ENCODE measurements around the gene STXBP6.

DNA sequence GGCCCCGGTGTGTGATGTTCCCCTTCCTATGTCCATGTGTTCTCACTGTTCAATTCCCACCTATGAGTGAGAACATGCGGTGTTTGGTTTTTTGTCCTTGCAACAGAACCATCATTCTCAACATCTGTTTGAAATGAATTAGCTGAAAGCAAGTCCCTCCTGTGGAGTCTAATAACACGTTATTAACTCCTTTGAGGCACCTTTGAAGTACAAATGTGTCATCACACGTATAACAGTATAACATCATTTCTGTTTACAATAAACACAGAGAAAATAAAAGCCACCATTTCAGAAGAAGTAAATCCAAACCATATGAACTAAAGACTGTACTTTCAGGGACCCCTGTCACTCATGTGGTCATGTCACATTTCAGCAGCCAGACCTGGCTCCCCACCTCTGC is 198.5 kb downstream of the STXBP6 start:
- TF ChIP-seq, protein P1, sequence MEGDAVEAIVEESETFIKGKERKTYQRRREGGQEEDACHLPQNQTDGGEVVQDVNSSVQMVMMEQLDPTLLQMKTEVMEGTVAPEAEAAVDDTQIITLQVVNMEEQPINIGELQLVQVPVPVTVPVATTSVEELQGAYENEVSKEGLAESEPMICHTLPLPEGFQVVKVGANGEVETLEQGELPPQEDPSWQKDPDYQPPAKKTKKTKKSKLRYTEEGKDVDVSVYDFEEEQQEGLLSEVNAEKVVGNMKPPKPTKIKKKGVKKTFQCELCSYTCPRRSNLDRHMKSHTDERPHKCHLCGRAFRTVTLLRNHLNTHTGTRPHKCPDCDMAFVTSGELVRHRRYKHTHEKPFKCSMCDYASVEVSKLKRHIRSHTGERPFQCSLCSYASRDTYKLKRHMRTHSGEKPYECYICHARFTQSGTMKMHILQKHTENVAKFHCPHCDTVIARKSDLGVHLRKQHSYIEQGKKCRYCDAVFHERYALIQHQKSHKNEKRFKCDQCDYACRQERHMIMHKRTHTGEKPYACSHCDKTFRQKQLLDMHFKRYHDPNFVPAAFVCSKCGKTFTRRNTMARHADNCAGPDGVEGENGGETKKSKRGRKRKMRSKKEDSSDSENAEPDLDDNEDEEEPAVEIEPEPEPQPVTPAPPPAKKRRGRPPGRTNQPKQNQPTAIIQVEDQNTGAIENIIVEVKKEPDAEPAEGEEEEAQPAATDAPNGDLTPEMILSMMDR (IDR thresholded peaks at IDR 0.05) = no peak
- no peak for TF ChIP-seq POLR2A (IDR thresholded peaks at IDR 0.05)

Measured in body of pancreas (tissue), 4 donors.